ENCODE results near the gene HIVEP3.
A peak's percentile ranks its signal among the peaks of the same experiment; 100 is the strongest.

HIVEP3 gene

DNA sequence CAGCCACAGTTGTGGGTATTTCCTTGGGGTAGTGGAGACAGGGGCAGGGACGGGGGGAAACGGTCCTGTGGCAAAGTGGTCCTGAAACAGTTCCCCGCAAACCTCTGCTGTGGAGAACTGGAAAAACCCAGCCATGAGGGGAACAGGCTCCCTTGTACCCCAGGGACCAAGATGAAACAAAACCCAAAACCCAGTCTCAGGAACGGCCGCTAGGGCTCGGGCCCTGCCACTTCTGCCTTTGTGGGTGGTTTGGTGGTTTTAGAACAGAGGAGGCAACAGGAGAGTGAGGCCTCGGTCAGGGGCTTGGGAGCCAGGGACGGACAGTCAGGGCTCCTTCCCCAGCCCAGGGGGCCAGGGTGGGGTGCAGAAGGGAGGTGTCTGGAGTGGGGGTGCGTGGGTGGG, 409.5 kb downstream of the HIVEP3 start:
- Histone ChIP-seq H3K4me1 (peaks cover 16 to 38% (median 28%) of the 10 kb centered on the region in 10 experiments; a peak in 18 of 20 replicates), H3K4me3 (no peak overlapping the region), H3K36me3 (peaks cover 0 to 40% (median 9%) of the 10 kb centered on the region in 11 experiments; a peak in 12 of 22 replicates), H3K9ac (0 out of 22 replicates have a peak overlapping the region, but pooled peaks of 2 of the 11 experiments have one; percentile 13 to 14), H4K20me1 (peaks cover 0 to 64% (median 16%) of the 10 kb centered on the region in 11 experiments; a peak in 10 of 22 replicates), H3K27me3 (peaks cover 0 to 8% (median 0%) of the 10 kb centered on the region in 11 experiments; a peak in 4 of 22 replicates), H3K9me3 (replicated peaks in 1 of 11) (no peaks in the 10 kb centered on the region), H3K4me2 (peak overlapping the region in 10 of 11 experiments; percentile 15 to 77 (median 62); a peak in 19 of 22 replicates), H3K27ac (no peak overlapping the region)
- TF ChIP-seq Cebpa-rat (IDR thresholded peaks at IDR 0.05): no peak

DNA sequence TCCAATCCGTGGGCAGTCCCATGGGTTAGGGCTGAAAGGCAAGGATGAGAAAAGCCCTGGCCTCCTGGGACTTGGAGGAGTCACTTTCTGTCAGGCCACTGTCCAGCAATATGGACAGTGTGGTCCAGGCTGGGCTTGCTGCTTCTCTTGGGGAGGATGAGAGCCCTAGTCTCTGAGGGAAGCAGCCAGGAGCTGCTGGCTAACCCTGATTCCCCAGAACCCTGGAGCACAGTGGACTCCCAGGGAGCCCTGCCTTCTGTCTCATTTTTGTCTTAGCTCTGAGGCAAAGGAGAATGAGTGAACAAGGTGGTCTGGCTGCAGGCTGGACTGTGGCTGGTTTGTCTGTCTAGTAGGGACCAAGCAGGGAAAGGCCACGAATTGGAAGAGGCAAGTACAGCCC, 410.4 kb downstream of the HIVEP3 start:
- Histone ChIP-seq H4K20me1 (peaks cover 0 to 64% (median 16%) of the 10 kb centered on the region in 11 experiments; a peak in 10 of 22 replicates), H3K36me3 (peaks cover 0 to 32% (median 9%) of the 10 kb centered on the region in 11 experiments; a peak in 12 of 22 replicates), H3K9ac (no peak overlapping the region)

DNA sequence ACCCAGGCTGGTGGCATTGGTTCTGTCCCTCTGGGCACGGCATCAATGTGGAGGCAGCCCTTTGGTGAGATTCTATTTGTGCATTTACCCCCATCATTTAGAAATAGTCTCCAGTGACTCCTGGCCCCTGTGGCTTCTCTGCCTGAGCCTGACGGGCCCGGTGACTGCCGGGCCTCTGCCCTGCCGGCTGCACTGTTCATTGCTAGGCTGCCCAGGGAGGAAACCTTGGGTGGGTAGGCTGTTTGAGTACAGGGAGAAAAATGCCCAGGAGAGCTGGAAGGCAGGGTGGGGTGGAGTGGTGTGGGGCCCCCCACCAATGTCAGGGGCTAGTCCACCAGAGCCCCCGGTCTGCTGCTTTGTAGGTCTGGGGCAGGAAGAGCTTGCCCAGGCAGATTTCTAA, 410.9 kb downstream of the HIVEP3 start:
- Histone ChIP-seq H3K4me2 (peak overlapping the region in 1 of 11 experiments; percentile 64; a peak in 1 of 22 replicates), H3K9me3 (replicated peaks in 1 of 11) (no peaks in the 10 kb centered on the region), H3K27me3 (peaks cover 0 to 8% (median 0%) of the 10 kb centered on the region in 11 experiments; a peak in 4 of 22 replicates), H3K9ac (no peak overlapping the region), H3K4me1 (peaks cover 17 to 47% (median 34%) of the 10 kb centered on the region in 10 experiments; a peak in 18 of 20 replicates), H3K4me3 (no peak overlapping the region), H3K27ac (no peak overlapping the region), H4K20me1 (peaks cover 0 to 64% (median 16%) of the 10 kb centered on the region in 11 experiments; a peak in 10 of 22 replicates), H3K36me3 (peaks cover 0 to 28% (median 4%) of the 10 kb centered on the region in 11 experiments; a peak in 11 of 22 replicates)
- TF ChIP-seq Cebpa-rat (IDR thresholded peaks at IDR 0.05): no peak

More for the DNA sequence above, 410.4 kb downstream of the HIVEP3 start:
- H3K4me1 ChIP-seq: peaks cover 17 to 47% (median 34%) of the 10 kb centered on the region in 10 experiments; a peak in 18 of 20 replicates
- H3K27me3 ChIP-seq: peaks cover 0 to 8% (median 0%) of the 10 kb centered on the region in 11 experiments; a peak in 4 of 22 replicates
- no peak overlapping the region for H3K27ac ChIP-seq
- peak overlapping the region in 2 of 11 experiments; percentile 64 to 77; a peak in 3 of 22 replicates for H3K4me2 ChIP-seq
- H3K9me3 ChIP-seq (replicated peaks in 1 of 11): no peaks in the 10 kb centered on the region
- H3K4me3 ChIP-seq: no peak overlapping the region
- no peak for TF ChIP-seq Cebpa-rat (IDR thresholded peaks at IDR 0.05)

DNA sequence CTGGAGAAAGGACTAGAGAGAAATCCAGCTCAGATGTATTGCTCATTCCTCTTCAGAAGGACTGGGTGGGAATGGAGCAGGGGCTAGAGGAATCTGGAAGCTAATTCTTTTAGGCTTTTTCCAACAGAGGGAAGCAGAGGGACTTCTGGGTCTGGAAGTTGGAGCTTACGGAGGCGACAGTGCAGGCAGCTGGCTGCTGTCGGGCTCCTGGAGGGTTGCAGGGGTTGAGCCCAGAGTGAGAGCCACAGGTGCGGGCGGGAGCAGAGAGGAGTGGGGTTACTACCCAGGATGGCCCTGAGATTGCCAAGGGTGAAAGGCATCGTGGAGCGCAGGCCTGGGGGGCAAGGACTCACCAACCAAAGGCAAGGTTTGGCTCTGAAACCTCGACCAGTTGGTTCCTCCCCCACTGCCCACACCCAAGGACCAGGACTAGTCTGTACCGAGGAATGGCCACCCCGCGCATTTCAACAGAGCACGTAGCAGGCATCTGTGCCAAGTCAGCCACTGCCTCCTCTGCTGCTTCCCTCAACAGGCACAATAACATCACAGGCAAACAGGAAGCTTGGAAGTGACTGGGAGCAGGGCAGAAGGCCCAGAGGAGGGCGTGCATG, 411.5 kb downstream of the HIVEP3 start:
- no peak overlapping the region for H3K4me2 ChIP-seq
- peaks cover 0 to 64% (median 16%) of the 10 kb centered on the region in 11 experiments; a peak in 10 of 22 replicates for H4K20me1 ChIP-seq
- no peak overlapping the region for H3K4me3 ChIP-seq
- TF ChIP-seq Cebpa-rat (IDR thresholded peaks at IDR 0.05): no peak
- H3K4me1 ChIP-seq: peaks cover 17 to 47% (median 34%) of the 10 kb centered on the region in 10 experiments; a peak in 18 of 20 replicates
- H3K27ac ChIP-seq: no peak overlapping the region
- peaks cover 0 to 22% (median 0%) of the 10 kb centered on the region in 11 experiments; a peak in 10 of 22 replicates for H3K36me3 ChIP-seq
- H3K27me3 ChIP-seq: peaks cover 0 to 8% (median 0%) of the 10 kb centered on the region in 11 experiments; a peak in 4 of 22 replicates
- H3K9ac ChIP-seq: no peak overlapping the region
- no peaks in the 10 kb centered on the region for H3K9me3 ChIP-seq (replicated peaks in 1 of 11)

DNA sequence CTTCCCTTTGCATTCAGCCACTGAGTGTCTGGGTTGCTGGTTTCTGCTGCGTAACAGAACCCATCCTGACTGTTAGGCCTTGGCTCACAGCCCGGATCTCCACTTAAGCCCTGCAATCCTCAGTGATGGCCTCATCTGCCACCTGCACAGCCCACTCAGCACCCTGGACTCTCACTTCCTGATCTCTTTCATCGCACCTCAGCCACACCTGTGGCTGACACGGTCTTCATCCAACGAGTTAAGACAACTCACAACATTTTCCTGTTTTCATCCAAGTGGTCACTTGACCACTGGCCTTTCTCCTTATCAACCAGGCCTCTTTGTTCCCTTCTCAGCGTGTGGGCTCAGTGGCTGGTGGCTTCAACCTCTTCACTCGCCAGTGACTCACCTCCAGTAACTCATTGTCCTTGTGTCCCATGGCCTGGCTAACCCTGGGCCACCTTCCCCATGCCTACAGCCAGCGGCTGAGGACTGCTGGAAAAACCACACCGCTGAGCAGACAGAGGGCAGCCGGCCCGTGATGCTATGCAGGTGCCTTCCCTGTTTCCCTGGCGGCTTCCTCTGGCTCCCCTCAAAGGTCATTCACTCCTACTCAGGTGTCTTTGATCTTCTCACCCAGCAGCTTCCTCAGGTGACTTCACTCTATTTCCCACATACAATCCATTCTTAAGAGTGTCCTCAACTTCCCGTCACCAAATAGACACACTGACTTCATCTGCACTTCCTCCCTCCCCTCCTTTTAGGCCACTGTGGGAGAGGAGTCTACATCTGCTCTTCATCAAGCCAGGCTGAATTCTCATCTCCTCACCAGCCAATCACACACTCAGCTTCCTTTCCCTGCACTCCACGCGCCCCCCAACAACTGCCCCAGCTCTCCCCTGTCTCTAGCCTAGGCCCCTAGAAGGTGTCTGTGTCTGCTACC, 414.3 kb downstream of the HIVEP3 start:
- Histone ChIP-seq H3K9me3 (replicated peaks in 1 of 11) (no peaks in the 10 kb centered on the region), H4K20me1 (peaks cover 0 to 45% (median 11%) of the 10 kb centered on the region in 11 experiments; a peak in 10 of 22 replicates), H3K4me2 (peak overlapping the region in 7 of 11 experiments; percentile 1 to 40 (median 18); a peak in 7 of 22 replicates), H3K4me1 (peaks cover 6 to 38% (median 21%) of the 10 kb centered on the region in 10 experiments; a peak in 18 of 20 replicates), H3K9ac (no peak overlapping the region), H3K27ac (no peak overlapping the region), H3K4me3 (no peak overlapping the region), H3K36me3 (no peaks in the 10 kb centered on the region), H3K27me3 (peaks cover 0 to 8% (median 0%) of the 10 kb centered on the region in 11 experiments; a peak in 4 of 22 replicates)
- no peak for TF ChIP-seq Cebpa-rat (IDR thresholded peaks at IDR 0.05)

DNA sequence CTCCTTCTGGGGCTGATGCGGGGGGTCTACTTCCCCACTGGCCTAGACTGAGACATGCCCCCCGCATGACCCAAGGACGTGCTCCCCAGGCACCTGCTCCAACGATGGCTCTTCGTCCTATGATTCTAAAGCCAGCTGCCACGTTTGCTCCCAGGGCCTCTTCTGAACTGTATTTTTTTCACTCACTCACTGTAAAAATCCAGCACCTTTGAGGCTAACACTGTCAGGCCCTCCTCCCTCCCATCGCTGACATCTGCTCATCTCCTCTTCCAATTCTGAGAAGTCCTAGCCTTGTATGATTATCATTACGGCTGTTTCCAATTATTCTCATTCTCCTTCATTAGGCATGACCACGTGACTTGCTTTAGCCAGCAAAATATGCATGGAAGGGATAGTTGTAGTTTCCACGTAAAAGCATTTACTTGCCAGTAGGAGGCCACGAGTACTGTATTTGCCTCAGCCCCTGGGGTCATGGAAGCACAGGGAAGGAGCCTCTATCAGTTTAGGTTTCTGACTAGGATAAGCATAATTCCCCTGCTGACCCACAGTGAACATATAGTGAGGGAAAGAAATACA, 415.1 kb downstream of the HIVEP3 start:
- H3K9me3 ChIP-seq (replicated peaks in 1 of 11): no peaks in the 10 kb centered on the region
- H4K20me1 ChIP-seq: peaks cover 0 to 38% (median 6%) of the 10 kb centered on the region in 11 experiments; a peak in 8 of 22 replicates
- TF ChIP-seq Cebpa-rat (IDR thresholded peaks at IDR 0.05): no peak
- no peak overlapping the region for H3K9ac ChIP-seq
- H3K4me3 ChIP-seq: no peak overlapping the region
- peaks cover 0 to 7% (median 0%) of the 10 kb centered on the region in 11 experiments; a peak in 4 of 22 replicates for H3K27me3 ChIP-seq
- H3K27ac ChIP-seq: no peak overlapping the region
- peaks cover 6 to 38% (median 23%) of the 10 kb centered on the region in 10 experiments; a peak in 19 of 20 replicates for H3K4me1 ChIP-seq
- H3K4me2 ChIP-seq: peak overlapping the region in 5 of 11 experiments; percentile 1 to 40 (median 9); a peak in 5 of 22 replicates
- no peaks in the 10 kb centered on the region for H3K36me3 ChIP-seq

DNA sequence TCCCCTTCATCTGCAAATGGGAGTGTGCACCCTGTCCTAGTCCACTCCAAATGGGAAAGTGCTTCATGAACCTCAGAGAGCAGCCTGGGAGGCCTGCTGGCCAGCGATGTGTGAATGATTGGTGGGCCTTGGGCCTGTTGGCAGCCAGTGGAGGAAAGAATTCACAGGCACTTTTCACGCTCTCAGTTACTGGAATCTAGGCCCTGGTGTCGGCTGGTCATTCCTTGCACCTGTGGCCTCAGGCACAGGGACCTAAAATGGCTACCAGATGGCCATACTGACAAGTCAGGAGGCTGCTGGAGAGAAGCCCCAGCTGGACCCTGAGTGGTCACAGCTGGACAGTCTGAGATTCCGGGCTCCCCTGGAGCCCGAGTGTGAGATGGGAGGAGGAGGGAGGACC, 415.8 kb downstream of the HIVEP3 start:
- Histone ChIP-seq H3K27me3 (peaks cover 0 to 5% (median 0%) of the 10 kb centered on the region in 11 experiments; a peak in 3 of 22 replicates), H3K9me3 (replicated peaks in 1 of 11) (no peaks in the 10 kb centered on the region), H3K4me3 (no peak overlapping the region), H3K4me2 (0 out of 22 replicates have a peak overlapping the region, but pooled peaks of 1 of the 11 experiments have one; percentile 40), H3K27ac (no peak overlapping the region), H3K36me3 (no peaks in the 10 kb centered on the region), H3K4me1 (peaks cover 6 to 39% (median 26%) of the 10 kb centered on the region in 10 experiments; a peak in 19 of 20 replicates), H3K9ac (no peak overlapping the region), H4K20me1 (peaks cover 0 to 31% (median 2%) of the 10 kb centered on the region in 11 experiments; a peak in 8 of 22 replicates)
- no peak for TF ChIP-seq Cebpa-rat (IDR thresholded peaks at IDR 0.05)

DNA sequence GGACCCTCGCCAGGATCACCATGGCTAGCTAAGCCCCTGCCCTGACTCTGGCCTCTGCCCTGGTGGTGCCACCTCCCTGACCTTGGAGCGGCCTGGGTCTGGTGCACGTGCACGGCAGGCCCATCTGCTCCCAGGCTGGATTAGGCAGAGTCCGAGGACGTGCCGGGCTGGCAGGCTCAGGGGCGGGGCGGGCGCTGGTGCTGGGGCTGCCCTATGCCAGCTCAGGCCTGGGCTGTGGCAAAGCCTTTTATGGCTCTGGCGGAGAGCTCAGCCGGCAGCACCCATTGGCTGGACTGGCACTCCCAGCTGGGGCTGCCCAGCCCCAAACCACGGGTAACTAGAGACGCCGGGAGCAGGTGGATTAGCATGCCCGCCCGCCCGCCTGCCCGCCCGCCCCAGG, 417.1 kb downstream of the HIVEP3 start:
- Histone ChIP-seq H4K20me1 (peaks cover 0 to 21% (median 0%) of the 10 kb centered on the region in 11 experiments; a peak in 4 of 22 replicates), H3K4me2 (no peak overlapping the region), H3K36me3 (no peaks in the 10 kb centered on the region), H3K4me1 (peaks cover 8 to 52% (median 35%) of the 10 kb centered on the region in 10 experiments; a peak in 19 of 20 replicates), H3K9me3 (replicated peaks in 1 of 11) (no peaks in the 10 kb centered on the region), H3K9ac (no peak overlapping the region), H3K4me3 (no peak overlapping the region), H3K27ac (no peak overlapping the region), H3K27me3 (peaks cover 1 to 7% (median 4%) of the 10 kb centered on the region in 11 experiments; a peak in 17 of 22 replicates)
- no peak for TF ChIP-seq Cebpa-rat (IDR thresholded peaks at IDR 0.05)
